K562 (cell line): ENCODE measurements around the gene NRTN. TPM values are rescaled to one million over a fixed set of nuclear protein-coding genes. Genes with fewer than 3 reads are reported as not detected.

Source experiments
- ATAC-seq: fragments of 200-7000 bp; cut with Tn5 transposase; 3 replicates; pipeline ENCODE4 v1.9.1; 2020; ENCODE audit warnings: moderate library complexity
- BruUV-seq: library from RNA; stranded (reverse); fragments of 400-500 nt; replicated peaks from 2 replicates; lab custom pipeline; 2021; lab: Mats Ljungman, UMichigan
- CTCF ChIA-PET: fragments of 300-600 bp; formaldehyde crosslinking; extraction: SDS; loops from one replicate; lab custom pipeline; 2021; ENCODE audit warnings: low intra/inter-chr PET ratio; lab: Yijun Ruan, JAX
- POLR2A ChIA-PET: fragments of 300-600, 350-650 bp; sonication (Branson Sonifier 250); formaldehyde crosslinking; extraction: SDS; loops from one replicate; lab custom pipeline; 2021; ENCODE audit warnings: antibody characterized with exemption, inconsistent platforms; lab: Yijun Ruan, JAX
- DNase-seq, 4 experiments: peaks; one replicate each; pipeline versions ENCODE4 v3.0.0 to v3.0.0-alpha.2; 2011 to 2018; ENCODE audit warnings: low spot score in 3 of 4, mixed read lengths in 3 of 4; ENCODE audit errors: extremely low read depth in 1 of 4
- FAIRE-seq: peaks from 2 replicates; lab custom pipeline; 2011; peaks lifted over from hg19 to GRCh38; lab: Jason Lieb, UNC
- H2AFZ ChIP-seq: 2 replicates; pipeline ENCODE4 v1.6.0; 2011; ENCODE audit warnings: low read depth, low read length, control low read depth, inconsistent platforms
- H3K27ac ChIP-seq: fragments of 200-600 bp; 3 replicates; pipeline ENCODE4 v1.8.0; 2011; ENCODE audit warnings: low read depth, mild to moderate bottlenecking, control low read depth, inconsistent platforms, low read length, moderate library complexity, mixed read lengths; ENCODE audit errors: extremely low read depth
- H3K27me3 ChIP-seq, 2 experiments: fragments of 300-600 bp in 1 of 2; 2 replicates in 1 of 2; 3 replicates in 1 of 2; pipeline versions ENCODE4 v1.6.0 to v1.8.0; 2011; ENCODE audit warnings: inconsistent platforms in 2 of 2, low read length in 2 of 2, mild to moderate bottlenecking in 1 of 2, mixed read lengths in 1 of 2, moderate library complexity in 1 of 2; ENCODE audit not compliant: control insufficient read depth in 2 of 2, insufficient read depth in 2 of 2
- H3K36me3 ChIP-seq: fragments of 300-600 bp; 3 replicates; pipeline ENCODE4 v1.8.0; 2011; ENCODE audit warnings: mild to moderate bottlenecking, low read length, inconsistent platforms; ENCODE audit not compliant: control insufficient read depth, insufficient read depth
- H3K4me1 ChIP-seq, 2 experiments: fragments of 200-600 bp in 1 of 2; replicated peaks in 1 of 2; 2 replicates in 1 of 2; 3 replicates in 1 of 2; pipeline versions ENCODE4 v1.5.1 to v1.8.0; 2011; ENCODE audit warnings: inconsistent platforms in 2 of 2, low read length in 2 of 2, mild to moderate bottlenecking in 1 of 2, mixed read lengths in 1 of 2, moderate library complexity in 1 of 2; ENCODE audit not compliant: control insufficient read depth in 2 of 2, insufficient read depth in 2 of 2
- H3K4me2 ChIP-seq: 2 replicates; pipeline ENCODE4 v1.6.1; 2011; ENCODE audit warnings: low read length, control low read depth, inconsistent platforms, mixed read lengths; ENCODE audit not compliant: insufficient read depth
- H3K4me3 ChIP-seq: fragments of 200-600 bp; sonication (generic), shearing (Covaris generic); 2 replicates; pipeline ENCODE4 v1.5.1; 2016; ENCODE audit warnings: control low read depth, inconsistent platforms
- H3K79me2 ChIP-seq: fragments of 200-600 bp; 3 replicates; pipeline ENCODE4 v1.8.0; 2011; ENCODE audit warnings: low read length, inconsistent platforms; ENCODE audit not compliant: control insufficient read depth, insufficient read depth
- H3K9ac ChIP-seq, 2 experiments: 2 replicates each; pipeline versions ENCODE4 v1.6.0 to v1.6.1; 2011; ENCODE audit warnings: low read depth in 2 of 2, low read length in 2 of 2, control low read depth in 1 of 2, inconsistent platforms in 1 of 2, mild to moderate bottlenecking in 1 of 2, mixed read lengths in 1 of 2; ENCODE audit not compliant: insufficient read depth in 1 of 2
- H3K9me1 ChIP-seq: one replicate; pipeline ENCODE4 v1.6.0; 2011; ENCODE audit warnings: inconsistent platforms, mild to moderate bottlenecking, low read length, moderate library complexity; ENCODE audit not compliant: control insufficient read depth, insufficient read depth
- H3K9me3 ChIP-seq: replicated peaks from 2 replicates; pipeline ENCODE4 v1.5.1; 2011; ENCODE audit warnings: low read depth, low read length, inconsistent platforms; ENCODE audit not compliant: control insufficient read depth, insufficient read depth
- H4K20me1 ChIP-seq: replicated peaks from 2 replicates; pipeline ENCODE4 v1.6.1; 2011; ENCODE audit warnings: low read length, inconsistent platforms, mixed read lengths; ENCODE audit not compliant: control insufficient read depth, insufficient read depth
- CEBPB ChIP-seq: fragments of 450-650 bp; IDR thresholded peaks from 2 replicates; pipeline ENCODE4 v1.6.1; 2016; ENCODE audit warnings: missing genetic modification characterization, missing compliant biosample characterization
- L3MBTL2 ChIP-seq: fragments of 450-650 bp; IDR thresholded peaks from 2 replicates; pipeline ENCODE4 v1.6.1; 2016; ENCODE audit warnings: mild to moderate bottlenecking, moderate library complexity
- ZNF24 ChIP-seq: fragments of 450-650 bp; IDR thresholded peaks from 2 replicates; pipeline ENCODE4 v1.6.1; 2016
- ZNF395 ChIP-seq: fragments of 200-800 bp; sonication (Bioruptor generic); IDR thresholded peaks from 2 replicates; pipeline ENCODE4 v1.6.1; 2017; ENCODE audit warnings: missing genetic modification characterization, missing compliant biosample characterization
- WGBS: fragments of 100-300 bp; shearing (Covaris generic); methylation state at CpG from one replicate; pipeline ENCODE4 v1.1.6; 2016; ENCODE audit warnings: low coverage, mixed read lengths; ENCODE audit not compliant: insufficient coverage; ENCODE audit errors: missing lambda C conversion rate; 5-methylcytosine and 5-hydroxymethylcytosine counted together
- in situ Hi-C: fragments of 300-500 bp; cut with MboI; formaldehyde crosslinking; loops from 4 replicates; pipeline ENCODE4 v1.15.0; 2018; ENCODE audit warnings: inconsistent platforms, mixed read lengths
- intact Hi-C: fragments of 100-400 bp; cut with micrococcal nuclease; formaldehyde crosslinking; loops from 2 replicates; pipeline ENCODE4 v1.14.2; 2022
- polyA plus RNA-seq, 8 experiments: library from polyadenylated mRNA; depleted of rRNA in 4 of 8; stranded (reverse) in 5 of 8; unstranded in 3 of 8; fragments of >200 nt; fragmentation: Nextera tagmentation in 2 of 8; fragmentation: Illumina TruSeq in 1 of 8; extraction: Ambion mirVana in 2 of 8; extraction: Trizol in 1 of 8; gene quantifications; 2 replicates each; pipeline versions ENCODE4 v1.2.1 to v1.2.3, GENCODE V29; 2011 to 2014; ENCODE audit warnings: inconsistent platforms in 1 of 8, missing spikeins in 1 of 8
- total RNA-seq, 7 experiments: library from RNA; depleted of rRNA in 6 of 7; stranded (reverse); fragments of >200 nt in 6 of 7; fragmentation: Illumina TruSeq in 2 of 7; extraction: Trizol in 2 of 7; gene quantifications; 2 replicates each; pipeline versions ENCODE4 v1.2.1 to v1.2.3, GENCODE V29; 2011 to 2021; ENCODE audit warnings: low replicate concordance in 1 of 7

Gene NRTN
- total and polyA plus RNA-seq, 9 of the 15 experiments (the other 6 are each of a cell fraction or from before 2014, with no cell fraction given) = 0.62 to 8.1 (median 1.6) TPM; not detected in 2

- no peaks in the 10 kb centered on the region for H4K20me1 ChIP-seq
- H3K27me3 ChIP-seq = peaks cover 3 to 8% of the 10 kb centered on the region in 2 experiments; a peak in 4 of 5 replicates
- WGBS = 58% methylated on average over 3 of the region's 3 CpGs
- POLR2A ChIA-PET = no interaction called here
- intact Hi-C loops (no loop called here), in situ Hi-C loops (no loop called here)
- H3K27ac ChIP-seq = no peak overlapping the region
- no peaks in the 10 kb centered on the region for H3K9me1 ChIP-seq
- no TSS peak for BruUV-seq
- no peak for ATAC-seq
- FAIRE-seq = no peak
- H3K36me3 ChIP-seq = no peaks in the 10 kb centered on the region
- H3K4me2 ChIP-seq = no peak overlapping the region
- H3K4me1 ChIP-seq = no peaks in the 10 kb centered on the region; a peak in 1 of 5 replicates
- H2AFZ ChIP-seq = no peak overlapping the region
- no peaks in the 10 kb centered on the region for H3K9me3 ChIP-seq
- DNase-seq = no peak
- H3K79me2 ChIP-seq = no peaks in the 10 kb centered on the region
- TF ChIP-seq ZNF395 (CRISPR knock-in tag) (no peak), ZNF24 (peak; percentile 94)
- CTCF ChIA-PET = no interaction called here
- no peak overlapping the region for H3K4me3 ChIP-seq
- no peak overlapping the region for H3K9ac ChIP-seq
Measured at GRCh38 chr19:5765220-5765619, 39.6 kb upstream of the NRTN start.

- peaks cover 0 to 2% of the 10 kb centered on the region in 2 experiments; a peak in 2 of 5 replicates for H3K27me3 ChIP-seq
- no peak overlapping the region for H3K9ac ChIP-seq
- no peak overlapping the region for H3K4me2 ChIP-seq
- no peaks in the 10 kb centered on the region for H3K79me2 ChIP-seq
- POLR2A ChIA-PET = interaction anchor here (0.6 to 0.9 kb wide), 2 partner anchors 22 to 60 kb away, joined by 3 read pairs; no protein-coding TSS in a partner anchor
- DNase-seq = no peak
- H3K9me1 ChIP-seq = no peaks in the 10 kb centered on the region
- H2AFZ ChIP-seq = no peak overlapping the region
- no TSS peak for BruUV-seq
- H3K36me3 ChIP-seq = no peaks in the 10 kb centered on the region
- intact Hi-C loops (no loop called here), in situ Hi-C loops (no loop called here)
- no peaks in the 10 kb centered on the region for H4K20me1 ChIP-seq
- no peak overlapping the region for H3K4me3 ChIP-seq
- peaks cover 0 to 5% of the 10 kb centered on the region in 2 experiments; a peak in 2 of 5 replicates for H3K4me1 ChIP-seq
- CTCF ChIA-PET = no interaction called here
- H3K27ac ChIP-seq = no peak overlapping the region
- FAIRE-seq = no peak
- no peak for ATAC-seq
- WGBS = 75% methylated on average over 10 of the region's 10 CpGs
- TF ChIP-seq L3MBTL2 = no peak
- TF ChIP-seq CEBPB (tag) = peak; percentile 32; the same call in 1 of the 2 replicates
- H3K9me3 ChIP-seq = no peaks in the 10 kb centered on the region
Measured at GRCh38 chr19:5767949-5768348, 36.9 kb upstream of the NRTN start.
